HFF-Myc (cell line): Measurements from ENCODE around the gene ABCC2.

Source experiments
- DNase-seq: peaks from one replicate; pipeline ENCODE4 v3.0.0-alpha.2; 2011; ENCODE audit warnings: low read depth; ENCODE audit errors: extremely low read depth
- H3K4me3 ChIP-seq: replicated peaks from 2 replicates; pipeline ENCODE4 v1.5.1; 2011; ENCODE audit warnings: low read depth, mild to moderate bottlenecking, control low read depth, low read length
- CTCF ChIP-seq: IDR thresholded peaks from 2 replicates; pipeline ENCODE4 v1.5.1; 2012; ENCODE audit warnings: mild to moderate bottlenecking, low read depth, low read length, control low read depth; ENCODE audit errors: missing control alignments

ABCC2 gene

GRCh38 chr10:99784727-99785441 is 2.4 kb downstream of the ABCC2 start:
- H3K4me3 ChIP-seq = no peak overlapping the region
- no peak for TF ChIP-seq CTCF
- no peak for DNase-seq

- no peak for TF ChIP-seq CTCF
- DNase-seq = no peak
- no peak overlapping the region for H3K4me3 ChIP-seq
Observed at GRCh38 chr10:99785646-99786045, 3.2 kb downstream of the ABCC2 start.

GRCh38 chr10:99787311-99787710 is 4.9 kb downstream of the ABCC2 start:
- DNase-seq = no peak
- H3K4me3 ChIP-seq = no peak overlapping the region
- no peak for TF ChIP-seq CTCF

GRCh38 chr10:99787782-99788445 is 5.5 kb downstream of the ABCC2 start:
- no peak for DNase-seq
- no peak for TF ChIP-seq CTCF
- no peak overlapping the region for H3K4me3 ChIP-seq

- no peak for DNase-seq
- H3K4me3 ChIP-seq = no peak overlapping the region
Observed at GRCh38 chr10:99788598-99789256, 6.3 kb downstream of the ABCC2 start.

GRCh38 chr10:99791831-99792230 is 9.4 kb downstream of the ABCC2 start:
- H3K4me3 ChIP-seq = no peak overlapping the region
- no peak for TF ChIP-seq CTCF

More at GRCh38 chr10:99788598-99789256, 6.3 kb downstream of the ABCC2 start:
- TF ChIP-seq CTCF = no peak

More at GRCh38 chr10:99791831-99792230, 9.4 kb downstream of the ABCC2 start:
- no peak for DNase-seq
